H1 (cell line): Measurements from ENCODE around the gene MASP1. TPM values are rescaled to one million over a fixed set of nuclear protein-coding genes. Genes with fewer than 3 reads are reported as not detected.

Experiments
- BACH1 ChIP-seq: IDR thresholded peaks from 2 replicates; pipeline ENCODE4 v1.6.1; 2012; ENCODE audit warnings: low read length, improper control_type of control experiment
- CHD1 ChIP-seq: IDR thresholded peaks from 2 replicates; pipeline ENCODE4 v1.6.1; 2012; ENCODE audit warnings: low read depth, low read length, improper control_type of control experiment
- TAF7 ChIP-seq: optimal IDR thresholded peaks from 2 replicates; pipeline ENCODE3; 2011; ENCODE audit warnings: low read depth, mild to moderate bottlenecking, inconsistent platforms, low read length, moderate library complexity, borderline replicate concordance
- polyA plus RNA-seq, 7 experiments: library from polyadenylated mRNA; depleted of rRNA in 3 of 7; stranded (reverse) in 5 of 7; unstranded in 2 of 7; fragments of >200 nt in 5 of 7; fragments of 200-250 nt in 2 of 7; gene quantifications; 1 replicate in 5 of 7; 2 replicates in 1 of 7; 4 replicates in 1 of 7; pipeline versions ENCODE4 v1.2.1 to v1.2.3, GENCODE V29; 2011 to 2013; ENCODE audit warnings: missing spikeins in 2 of 7, mixed read lengths in 2 of 7
- total RNA-seq: library from RNA; stranded (reverse); fragmentation: NEBNext Ultra II Directional; extraction: Animal tissue kit (Norgen Biotek cat#: 25700); gene quantifications from 2 replicates; pipeline ENCODE4 v1.2.1, GENCODE V29; 2021

The MASP1 gene
- total and polyA plus RNA-seq, 2 of the 8 experiments (the other 6 are each of a cell fraction or from before 2014, with no cell fraction given): 2.7 to 3.5 TPM

- no peak for TF ChIP-seq TAF7
- TF ChIP-seq CHD1: no peak
- TF ChIP-seq BACH1: no peak
These were observed 93.0 kb downstream of the MASP1 start (continued) for GRCh38 chr3:187198490-187198889.
